NCI-H2029 treated with DMSO at 0.1 percent for 48 hours (cell line): ENCODE data around the gene C2orf42.
"Not testable (repeated sequence)": the region's sequence is repeated elsewhere in the genome, so short reads cannot be mapped to it uniquely, and the experiment has no call there.

Experiments used
- DNase-seq: peaks from one replicate; lab custom pipeline; 2025; lab: John Stamatoyannopoulos, UW

The C2orf42 gene

DNA sequence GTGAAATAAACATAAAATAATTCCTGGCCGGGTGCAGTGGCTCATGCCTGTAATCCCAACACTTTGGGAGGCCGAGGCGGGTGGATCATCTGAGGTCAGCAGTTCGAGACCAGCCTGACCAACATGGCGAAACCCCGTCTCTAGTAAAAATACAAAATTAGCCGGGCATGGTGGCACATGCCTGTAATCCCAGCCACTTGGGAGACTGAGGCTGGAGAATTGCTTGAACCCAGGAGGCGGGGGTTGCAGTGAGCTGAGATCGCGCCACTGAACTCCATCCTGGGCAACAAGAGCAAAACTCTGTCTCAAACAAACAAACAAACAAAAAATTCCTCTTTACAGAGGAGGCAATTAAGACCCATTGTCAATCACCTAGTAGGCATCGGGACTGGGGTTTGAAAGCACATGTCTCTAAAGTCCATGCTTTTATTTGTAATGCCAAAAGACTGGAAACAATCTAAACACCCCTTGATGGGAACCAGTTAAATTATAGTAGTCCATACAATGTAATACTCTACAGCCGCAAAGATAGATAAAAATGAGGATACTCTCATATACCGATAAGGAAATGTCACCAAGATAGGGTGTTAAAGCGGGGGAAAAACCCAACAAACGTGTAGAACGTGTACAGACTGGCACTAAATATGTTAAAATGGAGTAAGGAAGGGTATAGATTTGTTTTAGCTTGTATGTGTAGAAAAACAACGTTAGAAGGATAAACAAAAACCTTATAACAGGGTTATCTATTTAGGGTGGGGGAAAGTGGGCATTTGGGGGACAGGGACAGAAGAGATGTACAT lies 59.3 kb downstream of the C2orf42 start:
- DNase-seq = not testable (repeated sequence)

- DNase-seq = no peak
Measured at GRCh38 chr2:70128005-70128404, 62.8 kb downstream of the C2orf42 start.

GRCh38 chr2:70126413-70126812 lies 64.4 kb downstream of the C2orf42 start:
- DNase-seq = no peak

- no peak for DNase-seq
Measured at GRCh38 chr2:70125498-70125898, 65.3 kb downstream of the C2orf42 start.

- DNase-seq = no peak
Measured at GRCh38 chr2:70124983-70125480, 65.8 kb downstream of the C2orf42 start.

- DNase-seq = no peak
Measured at GRCh38 chr2:70123829-70124116, 67.0 kb downstream of the C2orf42 start.

- peak; percentile 9 for DNase-seq
Measured at GRCh38 chr2:70123051-70123828, 67.6 kb downstream of the C2orf42 start.

DNA sequence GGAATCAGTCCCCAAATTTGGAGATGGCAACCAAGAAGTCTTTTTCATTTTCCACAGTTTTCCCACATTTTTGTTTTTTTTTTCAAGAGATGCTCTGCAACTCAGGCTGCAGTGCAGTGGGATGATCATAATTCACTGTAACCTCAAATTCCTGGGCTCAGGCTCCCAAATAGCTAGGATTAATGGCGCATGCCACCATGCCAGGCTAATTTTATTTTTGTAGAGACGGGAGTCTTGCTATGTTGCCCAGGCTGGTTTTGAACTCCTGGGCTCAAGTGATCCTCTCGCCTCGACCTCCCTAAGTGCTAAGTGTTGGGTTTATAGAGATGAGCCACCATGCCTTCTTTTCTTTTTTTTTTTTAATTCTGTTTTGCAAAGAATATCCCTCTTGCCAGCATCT lies 68.3 kb downstream of the C2orf42 start:
- DNase-seq = no peak

DNA sequence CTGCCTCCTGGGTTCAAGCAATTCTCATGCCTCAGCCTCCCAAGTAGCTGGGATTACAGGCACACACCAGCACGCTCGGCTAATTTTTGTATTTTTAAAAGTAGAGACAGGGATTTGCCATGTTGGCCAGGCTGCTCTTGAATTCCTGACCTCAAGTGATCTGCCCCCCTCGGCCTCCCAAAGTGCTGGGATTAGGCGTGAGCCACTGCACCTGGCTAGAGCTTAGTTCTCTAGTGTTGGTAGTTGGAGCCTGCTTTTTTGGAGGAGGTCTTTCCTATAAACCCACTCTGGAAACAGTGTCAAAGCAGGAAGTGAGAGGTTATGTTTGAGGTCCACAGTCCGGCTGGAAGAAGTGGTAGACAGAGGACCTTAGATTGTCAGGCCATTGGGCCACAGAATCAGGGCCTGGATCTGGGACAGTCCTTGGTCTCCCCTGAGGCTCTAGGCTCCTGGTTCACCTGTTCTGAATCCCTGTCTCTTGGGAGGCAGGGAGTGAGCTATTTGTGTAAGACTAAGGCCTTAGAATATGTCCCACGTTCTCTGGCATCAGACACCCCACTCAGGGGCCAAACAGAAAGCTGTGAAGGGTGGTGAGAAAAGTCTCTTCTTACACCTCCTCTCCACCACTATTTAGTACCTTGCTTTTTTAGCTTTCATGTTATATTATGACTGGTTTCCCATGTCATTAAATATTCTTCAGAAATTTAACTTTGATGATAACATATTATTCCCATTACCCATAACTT lies 69.0 kb downstream of the C2orf42 start:
- DNase-seq = no peak

DNA sequence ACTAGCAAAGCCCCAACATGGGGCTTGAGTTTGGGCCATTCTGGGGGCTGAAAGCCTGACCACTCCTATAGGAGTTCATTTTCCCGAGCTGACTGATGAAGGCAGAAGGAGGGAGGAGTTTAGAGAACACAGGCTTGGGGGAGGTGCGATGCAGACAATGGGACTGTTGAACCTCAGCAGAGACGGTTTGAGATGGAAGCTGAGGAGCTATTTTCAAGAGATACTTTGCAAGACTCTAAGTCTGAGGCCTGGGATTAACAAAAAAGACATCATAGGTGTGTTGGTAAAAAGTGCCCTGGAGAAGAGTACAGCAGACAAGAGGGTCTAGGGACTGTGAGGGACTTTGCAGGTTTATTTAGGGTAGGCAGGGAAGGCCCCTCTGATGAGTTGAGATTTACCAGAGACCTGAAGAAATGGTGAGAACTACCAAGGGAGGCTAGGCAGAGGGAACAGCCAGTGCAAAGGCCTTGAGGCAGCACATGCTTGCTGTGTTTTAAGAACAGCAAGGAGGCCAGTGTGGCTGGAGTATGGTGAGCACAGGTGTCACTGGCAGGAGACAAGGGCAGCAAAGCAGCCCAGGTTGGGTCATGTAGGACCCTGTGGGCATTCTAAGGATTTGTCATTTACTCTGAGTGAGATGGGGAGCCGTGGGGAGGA lies 71.9 kb downstream of the C2orf42 start:
- DNase-seq = no peak

DNA sequence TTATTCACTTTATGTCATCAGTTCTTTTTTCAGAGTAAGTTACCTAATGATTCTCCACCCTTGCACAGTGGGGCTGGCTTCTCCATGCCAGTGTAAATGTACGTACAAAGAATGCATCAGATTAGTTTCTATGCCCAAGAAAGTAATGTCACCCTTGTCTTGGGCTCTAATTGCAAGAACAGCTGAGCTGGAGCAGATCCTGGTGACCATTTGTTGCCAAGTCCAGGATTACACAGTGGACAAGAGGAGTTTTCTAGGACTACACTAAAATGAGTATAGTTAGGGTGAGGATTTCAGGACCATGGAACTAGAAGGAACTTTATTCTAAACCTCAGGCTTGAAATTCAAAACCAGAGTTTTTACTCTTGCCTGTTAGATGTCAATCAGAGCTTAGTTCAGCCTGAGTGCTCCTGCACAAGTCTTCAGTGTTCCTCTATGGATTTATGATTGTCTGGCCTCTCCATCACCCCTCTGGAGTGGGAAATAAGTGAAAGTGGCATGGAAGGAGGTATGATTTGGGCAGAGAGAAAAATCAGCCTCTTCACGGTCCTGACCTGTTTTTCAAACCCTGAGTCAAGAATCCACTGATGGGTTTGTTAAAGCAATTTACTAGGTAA lies 73.8 kb downstream of the C2orf42 start:
- DNase-seq = no peak

GRCh38 chr2:70115646-70116442 lies 75.0 kb downstream of the C2orf42 start:
- no peak for DNase-seq

DNA sequence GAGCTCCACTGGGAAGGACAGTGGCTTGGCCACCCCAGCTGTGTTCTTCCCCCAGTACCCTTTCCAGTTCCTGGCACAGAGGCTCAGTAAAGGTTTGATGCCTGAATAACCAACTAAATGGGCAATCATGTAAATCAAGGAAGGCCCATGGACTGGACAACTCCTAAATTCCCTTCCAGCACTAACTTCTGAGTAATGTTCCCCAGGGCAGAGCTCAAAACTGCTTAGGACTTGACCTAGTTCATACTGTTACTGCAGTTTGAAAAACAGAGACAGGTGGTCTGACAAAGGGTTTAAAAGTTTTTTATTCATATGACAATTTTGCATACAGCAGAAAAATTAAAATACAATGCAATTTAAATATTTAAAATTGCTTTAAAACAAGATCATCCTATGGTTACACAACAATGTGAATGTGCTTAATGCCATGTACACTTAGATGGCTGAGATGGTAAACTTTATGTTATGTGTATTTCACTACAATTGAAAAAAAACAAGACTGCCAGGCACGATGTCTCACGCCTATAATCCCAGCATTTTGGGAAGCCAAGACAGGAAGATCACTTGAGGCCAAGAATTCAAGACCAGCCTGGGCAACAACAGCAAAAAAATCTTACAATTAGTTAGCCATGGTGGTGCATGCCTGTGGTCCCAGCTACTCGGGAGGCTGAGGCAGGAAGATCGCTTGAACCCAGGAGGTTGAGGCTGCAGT lies 77.3 kb downstream of the C2orf42 start:
- no peak for DNase-seq

DNA sequence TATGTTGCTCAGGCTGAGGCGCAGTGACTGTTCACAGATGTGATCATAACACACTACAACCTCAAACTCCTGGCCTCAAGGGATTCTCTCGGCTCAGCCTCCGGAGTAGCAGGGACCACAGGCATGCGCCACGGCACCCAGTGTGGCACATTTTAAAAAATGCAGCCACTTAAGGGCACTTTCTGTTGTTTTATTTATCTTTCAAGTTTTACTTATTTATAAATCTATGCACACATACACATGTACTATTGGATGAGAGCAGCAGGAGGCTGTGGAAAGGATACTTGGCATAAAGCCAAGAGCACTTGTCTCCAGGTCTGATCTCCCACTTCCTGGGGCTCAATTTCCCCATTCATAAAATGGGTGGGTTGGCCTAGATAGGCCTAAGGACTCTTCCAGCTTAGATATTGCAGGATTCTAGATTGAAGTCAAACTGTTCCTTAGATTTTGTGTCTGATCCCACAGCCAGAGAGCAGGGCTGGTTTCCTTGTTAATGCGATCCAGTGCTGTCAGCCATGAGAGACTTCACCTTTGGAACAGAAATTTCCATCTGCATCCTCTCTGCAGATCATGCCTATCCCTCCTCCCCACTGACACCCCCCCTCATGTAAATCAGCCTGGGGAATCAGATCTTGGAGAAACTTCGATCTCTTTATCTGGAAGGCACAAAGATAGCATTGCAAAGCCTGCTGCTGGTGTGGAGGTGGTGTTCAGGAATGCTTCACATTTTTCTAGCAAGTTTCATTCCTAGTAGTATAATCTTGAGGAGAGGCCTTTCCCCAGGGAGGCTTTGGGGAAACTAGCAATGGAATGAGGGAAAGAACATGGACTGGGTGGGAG lies 78.8 kb downstream of the C2orf42 start:
- peak; percentile 50 for DNase-seq

GRCh38 chr2:70110397-70110796 lies 80.4 kb downstream of the C2orf42 start:
- DNase-seq = not testable (repeated sequence)

GRCh38 chr2:70106138-70106537 lies 84.7 kb downstream of the C2orf42 start:
- not testable (repeated sequence) for DNase-seq

DNA sequence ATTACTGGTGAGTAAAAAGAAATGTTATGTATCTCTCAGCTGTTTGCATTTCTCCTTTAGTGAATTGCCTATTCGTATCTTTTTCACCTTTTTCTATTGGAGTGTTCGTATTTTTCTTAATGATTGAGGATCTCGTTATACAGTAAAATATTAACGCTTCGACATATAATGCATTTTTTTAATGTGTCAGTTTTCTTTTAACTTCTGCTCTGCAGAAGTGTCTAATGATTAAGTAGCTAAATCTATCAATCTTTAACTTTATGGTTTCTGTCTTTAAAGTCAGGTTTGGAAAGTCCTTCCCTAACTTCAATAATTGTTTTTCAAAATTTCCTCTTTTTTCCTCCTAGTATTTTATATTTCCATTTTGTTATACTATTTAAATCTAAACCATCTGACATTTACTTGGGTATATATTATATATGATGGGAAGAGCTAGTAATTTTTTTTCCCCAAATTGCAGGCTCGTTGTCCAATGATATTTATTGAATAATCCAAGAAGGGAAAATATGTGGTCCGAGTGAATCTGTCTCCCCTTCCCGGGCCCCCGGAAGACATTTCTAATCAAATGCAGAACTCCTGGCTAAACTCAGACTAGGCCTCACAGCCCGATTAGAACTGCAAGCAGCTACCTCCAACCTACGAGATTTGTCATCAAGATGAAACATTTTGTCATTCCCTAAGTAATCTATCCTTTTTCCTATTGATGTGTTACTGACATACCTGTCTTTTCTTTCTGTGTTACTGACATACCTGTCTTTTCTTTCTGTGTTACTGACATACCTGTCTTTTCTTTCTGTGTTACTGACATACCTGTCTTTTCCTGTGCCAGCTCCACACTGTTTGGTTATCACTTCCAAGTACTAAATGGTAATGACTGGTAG lies 86.3 kb downstream of the C2orf42 start:
- DNase-seq = no peak

DNA sequence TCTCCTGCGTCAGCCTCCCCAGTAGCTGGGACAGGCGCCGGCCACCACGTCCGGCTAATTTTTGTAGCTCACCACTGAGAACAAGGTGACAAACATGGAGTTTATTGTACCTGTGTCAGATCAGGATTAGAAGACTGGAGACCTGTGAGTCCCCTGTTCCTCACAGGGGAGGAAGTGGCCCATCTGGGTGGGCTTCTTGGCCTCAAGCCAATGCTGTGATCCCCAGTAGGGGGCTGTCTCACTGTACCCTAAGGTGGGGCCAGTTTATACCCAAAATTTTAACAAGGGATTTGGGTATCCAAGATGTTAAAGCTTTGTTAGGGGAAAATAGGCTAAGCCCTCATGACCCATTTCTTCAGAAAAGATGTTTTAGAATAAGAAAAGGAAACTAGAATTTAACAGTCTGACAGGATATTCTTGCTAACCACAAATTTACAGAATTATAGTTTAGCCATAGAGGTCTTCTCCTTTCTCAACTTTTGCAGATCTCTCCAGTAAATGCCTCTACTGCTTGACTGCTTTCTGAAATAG lies 87.2 kb downstream of the C2orf42 start:
- DNase-seq = no peak
